OCI-M2 (cell line): ENCODE results near the gene TMED6.

Experiments used
- DNase-seq: peaks from one replicate; lab custom pipeline; 2025; ENCODE audit not compliant: unreplicated experiment; lab: John Stamatoyannopoulos, UW

The TMED6 gene

DNA sequence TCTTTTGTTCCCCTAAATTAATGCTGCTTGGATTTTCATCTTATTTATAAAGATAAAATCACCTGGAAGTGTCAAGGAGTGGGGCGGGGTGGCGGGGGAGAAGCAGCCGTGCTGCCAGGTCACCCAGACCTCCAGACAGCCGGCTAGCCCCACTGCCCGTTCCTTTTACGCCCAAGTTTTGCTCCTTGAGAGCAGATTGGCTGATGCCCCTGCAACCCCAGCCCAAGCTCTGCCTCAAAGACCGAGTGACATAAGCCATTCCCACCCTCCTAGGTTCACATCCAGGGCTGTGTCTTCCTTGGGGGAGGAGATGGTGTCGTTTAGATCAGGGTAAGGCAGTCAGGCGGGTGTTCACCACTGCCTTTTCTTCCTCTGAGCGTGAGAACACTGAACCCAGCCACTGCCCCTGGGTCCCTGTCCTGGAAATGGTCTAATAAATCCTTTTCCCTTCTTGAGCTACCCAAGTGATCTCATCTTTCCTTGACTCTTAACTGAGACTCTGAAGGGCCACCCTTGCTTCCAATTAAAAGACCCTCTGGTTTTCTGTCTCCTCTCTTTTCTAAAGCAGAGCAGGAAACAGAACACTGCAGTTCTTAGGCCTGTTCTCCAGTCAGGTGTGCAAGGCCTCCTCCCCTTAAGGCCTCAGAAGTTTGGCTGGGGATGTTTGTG is 26.9 kb downstream of the TMED6 start:
- no peak for DNase-seq

DNA sequence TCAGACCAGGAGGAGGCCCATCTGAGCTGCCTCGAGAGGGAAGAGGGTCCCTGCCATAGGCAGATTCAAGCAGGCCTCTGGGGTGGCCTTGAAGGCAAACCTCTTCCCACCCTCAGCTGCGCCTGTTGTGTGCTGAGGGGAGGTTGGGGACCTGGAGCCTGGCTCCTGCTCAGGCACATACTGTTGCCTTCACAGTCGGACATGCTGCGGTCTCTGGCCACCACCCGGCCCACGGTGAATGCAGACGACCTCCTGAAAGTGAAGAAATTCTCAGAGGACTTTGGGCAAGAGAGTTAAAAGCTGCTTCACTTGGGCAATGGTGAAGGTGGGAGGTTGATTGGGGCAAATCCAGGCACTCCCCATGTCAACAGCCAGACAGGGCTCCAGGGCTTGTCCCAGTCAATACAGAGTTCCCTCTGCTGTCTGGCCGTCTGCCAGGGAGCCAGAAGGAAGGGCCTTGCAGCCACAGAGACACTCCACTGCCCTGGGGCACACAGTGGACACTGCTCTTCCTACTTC is 27.5 kb downstream of the TMED6 start:
- no peak for DNase-seq

GRCh38 chr16:69323415-69323814 is 28.2 kb downstream of the TMED6 start:
- DNase-seq: no peak

GRCh38 chr16:69322343-69322742 is 29.2 kb downstream of the TMED6 start:
- no peak for DNase-seq

DNA sequence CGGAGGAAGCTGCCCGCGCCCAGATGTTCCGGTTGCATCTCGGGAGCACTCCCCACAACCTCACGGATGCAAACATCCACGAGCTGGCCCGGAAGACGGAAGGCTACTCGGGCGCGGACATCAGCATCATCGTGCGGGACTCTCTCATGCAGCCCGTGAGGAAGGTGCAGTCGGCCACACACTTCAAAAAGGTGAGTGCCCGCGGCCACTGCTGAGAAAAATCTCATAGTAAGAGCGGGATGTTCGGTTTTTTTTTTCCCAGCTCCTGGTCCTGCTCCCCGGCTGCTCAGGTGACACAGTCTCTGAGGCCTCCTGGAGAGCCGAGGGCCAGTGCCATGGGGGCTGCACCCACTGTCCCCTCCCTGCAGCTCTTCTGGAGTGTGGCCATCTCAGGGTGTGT is 30.5 kb downstream of the TMED6 start:
- no peak for DNase-seq

GRCh38 chr16:69320740-69321073 is 30.9 kb downstream of the TMED6 start:
- no peak for DNase-seq

GRCh38 chr16:69319826-69320739 is 31.5 kb downstream of the TMED6 start:
- DNase-seq: no peak

DNA sequence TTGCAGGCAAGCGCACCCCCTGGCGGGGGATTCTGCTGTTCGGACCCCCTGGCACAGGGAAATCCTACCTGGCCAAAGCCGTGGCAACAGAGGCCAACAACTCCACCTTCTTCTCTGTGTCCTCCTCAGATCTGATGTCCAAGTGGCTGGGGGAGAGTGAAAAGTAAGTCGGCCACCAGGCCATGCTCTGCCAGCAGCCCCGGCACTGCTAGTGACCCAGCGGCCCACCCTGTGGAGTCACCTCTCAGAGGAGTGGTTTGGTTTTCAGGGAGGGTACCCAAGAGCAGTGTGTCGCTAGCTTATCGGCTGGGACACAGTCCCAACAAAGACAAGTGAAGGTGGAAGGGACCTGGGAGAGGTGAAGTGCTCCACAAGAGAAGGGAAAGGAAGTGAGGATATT is 32.2 kb downstream of the TMED6 start:
- no peak for DNase-seq

GRCh38 chr16:69318911-69319289 is 32.7 kb downstream of the TMED6 start:
- no peak for DNase-seq

DNA sequence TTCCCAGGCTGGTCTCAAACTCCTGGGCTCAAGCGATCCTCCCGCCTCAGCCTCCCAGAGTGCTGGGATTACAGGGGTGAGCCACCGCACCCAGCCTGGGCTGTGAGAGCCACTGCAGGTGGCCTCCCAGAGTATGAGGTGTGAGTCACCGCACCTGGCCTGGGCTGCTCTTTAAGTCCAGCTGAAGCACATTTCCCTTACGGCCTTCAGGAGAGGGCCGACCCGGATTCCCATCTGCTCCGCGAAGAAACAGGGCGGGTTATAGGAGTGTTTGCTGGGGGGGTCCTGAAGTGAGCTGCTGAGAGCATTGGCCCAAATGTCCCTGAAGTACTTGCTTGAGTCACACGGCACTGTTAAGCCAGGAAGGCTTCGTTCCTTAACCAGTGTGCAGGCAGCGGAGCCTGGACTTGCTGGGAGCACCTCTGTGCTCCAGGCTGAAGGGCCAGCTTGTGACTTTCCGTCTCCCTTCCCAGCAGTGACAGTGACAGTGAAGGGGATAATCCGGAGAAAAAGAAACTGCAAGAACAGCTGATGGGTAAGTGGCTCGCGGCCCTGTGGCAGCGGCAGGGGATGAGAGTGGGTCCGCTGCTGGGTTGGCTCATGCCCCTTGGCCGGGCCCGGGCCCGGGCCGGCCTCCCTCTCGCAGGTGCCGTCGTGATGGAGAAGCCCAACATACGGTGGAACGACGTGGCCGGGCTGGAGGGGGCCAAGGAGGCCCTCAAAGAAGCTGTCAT is 33.2 kb downstream of the TMED6 start:
- DNase-seq: no peak

DNA sequence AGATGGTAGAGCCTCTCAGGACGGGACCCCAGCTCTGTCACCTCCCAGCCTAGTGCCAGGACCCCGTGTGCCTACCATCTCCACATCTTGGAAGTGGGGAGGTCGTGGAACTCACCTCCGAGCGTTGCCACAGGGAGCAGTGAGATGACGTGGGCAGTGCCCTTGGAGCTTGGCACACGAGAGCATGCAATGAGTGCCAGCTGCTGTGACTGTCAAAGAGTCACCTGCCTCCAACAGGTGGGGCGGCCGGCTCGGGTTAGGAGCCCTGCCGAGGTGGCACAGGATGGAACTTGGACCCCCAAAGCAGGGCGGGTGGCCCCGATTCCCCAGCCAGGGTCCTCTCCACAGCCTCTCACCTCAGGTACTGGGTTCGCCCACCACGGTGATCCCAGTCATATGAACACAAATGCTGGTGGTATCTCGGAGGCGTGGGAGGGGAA is 35.0 kb downstream of the TMED6 start:
- DNase-seq: no peak

GRCh38 chr16:69315486-69316311 is 35.9 kb downstream of the TMED6 start:
- DNase-seq: no peak

GRCh38 chr16:69314534-69314933 is 37.1 kb downstream of the TMED6 start:
- no peak for DNase-seq

DNA sequence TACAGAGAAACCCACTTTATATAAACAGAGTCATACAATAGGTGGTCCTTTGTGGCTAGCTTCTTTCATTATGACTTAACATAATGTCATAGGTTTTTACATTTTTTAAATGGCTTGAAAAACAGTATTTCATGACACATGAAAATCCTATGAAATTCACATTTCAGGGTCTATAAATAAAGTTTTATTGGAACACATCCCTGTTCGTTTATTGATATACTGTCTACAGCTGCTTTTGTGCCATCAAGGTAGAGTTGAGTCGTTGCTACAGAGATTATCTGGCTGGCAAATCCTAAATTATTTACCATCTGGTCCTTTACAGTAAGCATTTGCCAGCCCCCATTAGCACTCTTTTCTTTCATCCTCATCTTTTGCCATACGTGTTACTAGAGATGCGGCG is 38.1 kb downstream of the TMED6 start:
- DNase-seq: no peak

- no peak for DNase-seq
Observed at GRCh38 chr16:69311533-69312387, 39.8 kb downstream of the TMED6 start.

DNA sequence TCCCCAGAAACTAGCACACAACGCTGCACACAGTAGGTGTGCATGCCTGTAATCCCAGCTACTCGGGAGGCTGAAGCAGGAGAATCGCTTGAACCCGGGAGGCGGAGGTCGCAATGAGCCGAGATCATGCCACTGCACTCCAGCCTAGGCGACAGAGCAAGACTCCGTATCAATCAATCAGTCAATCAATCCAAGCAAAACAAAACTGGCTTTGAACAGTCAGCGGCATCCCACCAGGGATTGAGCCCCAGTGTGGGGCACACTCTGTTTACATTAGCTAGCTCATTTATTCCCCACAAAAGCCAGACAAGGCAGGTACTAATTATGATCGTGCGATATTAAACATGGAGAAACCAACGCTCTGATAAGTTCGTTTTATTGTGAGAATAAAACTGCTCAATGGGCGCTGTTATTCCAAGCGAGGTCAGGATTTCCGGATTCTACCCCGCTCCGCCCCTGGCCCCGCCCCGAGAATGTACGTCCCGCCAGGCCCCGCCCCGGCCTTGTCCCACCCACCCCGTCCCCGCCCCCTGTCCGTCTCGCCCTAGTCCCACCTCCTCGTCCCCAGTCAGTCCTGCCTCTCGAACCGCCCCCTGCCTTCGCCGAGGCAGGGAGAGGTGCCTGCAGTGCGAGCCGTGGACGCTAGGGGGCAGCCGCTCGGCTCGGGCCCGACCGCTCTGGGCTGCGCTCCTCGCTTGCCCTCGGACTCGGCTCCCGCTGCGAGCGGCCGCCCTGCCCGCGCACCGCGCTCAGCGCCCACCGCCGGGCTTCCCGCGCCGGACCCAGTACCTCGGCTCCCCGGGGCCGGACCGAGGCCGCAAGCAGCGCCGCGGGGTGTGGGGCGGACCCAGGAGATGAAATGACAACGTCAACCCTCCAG is 40.7 kb downstream of the TMED6 start, which contains the start of gene VPS4A:
TSS of gene VPS4A (plus strand) at position 698 of the 880 bp plus-strand sequence. CDS start at position 860, 162 bp downstream.
- DNase-seq: peak; percentile 61

DNA sequence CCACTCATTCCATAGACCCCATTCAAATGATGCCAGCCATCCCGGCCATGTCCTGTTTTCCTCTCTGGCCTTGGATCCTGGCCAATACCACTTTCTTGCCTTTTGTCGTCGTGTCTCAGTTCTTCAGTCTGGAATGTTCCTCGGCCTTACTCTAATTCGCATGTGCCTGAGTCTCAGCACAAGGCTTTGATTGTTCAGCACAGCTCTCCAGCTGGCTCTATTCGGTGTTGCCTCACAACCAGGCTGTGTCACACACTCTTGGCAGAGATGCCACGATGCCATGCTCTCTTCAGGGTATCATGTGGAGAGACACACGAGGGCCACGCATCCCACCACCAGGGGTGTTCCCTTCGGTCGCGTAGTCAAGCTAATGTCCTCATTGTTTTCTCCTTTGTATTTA is 42.3 kb downstream of the TMED6 start:
- no peak for DNase-seq

- no peak for DNase-seq
Observed at GRCh38 chr16:69307856-69308255, 43.7 kb downstream of the TMED6 start.

DNA sequence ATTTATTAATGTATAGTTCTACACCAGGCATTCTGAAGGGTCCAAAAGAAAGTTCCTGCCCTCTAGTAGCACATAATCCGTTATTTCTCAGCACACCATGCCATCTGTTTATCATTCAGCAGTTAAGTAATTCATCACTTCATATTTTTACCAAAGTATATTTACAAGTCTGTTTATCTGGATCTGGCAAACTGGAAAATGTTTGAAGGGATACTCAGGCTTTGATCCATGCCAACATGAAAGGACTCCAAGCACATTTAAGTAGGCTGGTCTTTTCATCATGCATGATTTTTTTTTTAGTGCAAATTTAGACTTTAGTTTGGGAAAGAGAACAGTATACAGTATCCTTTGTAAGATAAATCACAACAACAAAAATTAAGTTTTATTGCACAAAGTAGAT is 44.5 kb downstream of the TMED6 start:
- DNase-seq: no peak
